ENCODE measurements around the gene CORO1C.
A peak's percentile ranks its signal among the peaks of the same experiment; 100 is the strongest.
"Not testable (repeated sequence)": the region's sequence is repeated elsewhere in the genome, so short reads cannot be mapped to it uniquely, and the experiment has no call there.

The CORO1C gene

GRCh38 chr12:108752387-108752786, 21.1 kb upstream of the CORO1C start:
- DNase-seq = peak; percentile 9 to 82

GRCh38 chr12:108751821-108752220, 20.5 kb upstream of the CORO1C start:
- peak in 1 of 2 experiments; percentile 47 for DNase-seq

GRCh38 chr12:108751003-108751402, 19.7 kb upstream of the CORO1C start:
- not testable (repeated sequence) for DNase-seq

GRCh38 chr12:108750526-108750925, 19.2 kb upstream of the CORO1C start:
- peak; percentile 34 to 59 for DNase-seq

GRCh38 chr12:108747563-108747962, 16.2 kb upstream of the CORO1C start:
- DNase-seq = no peak

GRCh38 chr12:108745641-108746040, 14.3 kb upstream of the CORO1C start:
- DNase-seq = no peak

GRCh38 chr12:108744021-108744897, 12.9 kb upstream of the CORO1C start:
- DNase-seq = no peak

GRCh38 chr12:108738170-108738569, 6.9 kb upstream of the CORO1C start:
- no peak for DNase-seq

- no peak for DNase-seq
These were observed 4.5 kb upstream of the CORO1C start for GRCh38 chr12:108735855-108736254.

- DNase-seq = no peak
These were observed 3.0 kb upstream of the CORO1C start for GRCh38 chr12:108734200-108734906.

- DNase-seq = not testable (repeated sequence)
These were observed 1.9 kb upstream of the CORO1C start for GRCh38 chr12:108733230-108733531.

- no peak for DNase-seq
These were observed 1.3 kb upstream of the CORO1C start for GRCh38 chr12:108732489-108733229.

- peak; percentile 87 to 96 for DNase-seq
These were observed 646 bp upstream of the CORO1C start for GRCh38 chr12:108731866-108732461.

- peak in 1 of 2 experiments; percentile 52 for DNase-seq
These were observed 783 bp downstream of the CORO1C start for GRCh38 chr12:108730365-108731104.

GRCh38 chr12:108729612-108730364, 1.5 kb downstream of the CORO1C start:
- peak in 1 of 2 experiments; percentile 10 for DNase-seq

GRCh38 chr12:108728820-108729611, 2.3 kb downstream of the CORO1C start:
- DNase-seq = no peak

GRCh38 chr12:108727868-108728735, 3.2 kb downstream of the CORO1C start:
- DNase-seq = no peak

- DNase-seq = no peak
These were observed 4.2 kb downstream of the CORO1C start for GRCh38 chr12:108727161-108727560.

GRCh38 chr12:108724890-108725151, 6.5 kb downstream of the CORO1C start:
- no peak for DNase-seq
